ACHN (cell line): ENCODE results near the gene CTDSP2.
"Not testable (repeated sequence)": the region's sequence is repeated elsewhere in the genome, so short reads cannot be mapped to it uniquely, and the experiment has no call there.

Experiments
- DNase-seq: peaks from one replicate; pipeline ENCODE4 v3.0.0-alpha.2; 2015
- in situ Hi-C: cut with HindIII; loops from 2 replicates; pipeline ENCODE4 v1.10.0; 2017; ENCODE audit warnings: low sequenced_read_pairs, low pct_ligation_motif_present, low pct_unique_long_range_greater_than_20kb

CTDSP2 gene

DNA sequence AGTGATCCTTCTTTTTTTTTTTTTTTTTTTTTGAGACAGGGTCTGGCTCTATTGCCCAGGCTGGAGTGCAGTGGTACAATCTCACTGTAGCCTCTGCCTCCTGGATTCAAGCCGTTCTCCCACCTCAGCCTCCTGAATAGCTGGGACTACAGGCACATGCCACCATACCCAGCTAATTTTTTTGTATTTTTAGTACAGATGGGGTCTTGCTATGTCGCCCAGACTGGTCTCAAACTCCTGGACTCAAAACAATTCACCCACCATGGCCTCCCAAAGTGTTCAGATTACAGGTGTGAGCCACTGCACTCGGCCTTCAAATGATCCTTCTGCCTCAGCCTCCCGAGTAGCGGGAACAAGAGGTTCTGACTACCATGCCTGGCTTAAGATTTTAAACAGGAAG, 14.4 kb upstream of the CTDSP2 start:
- DNase-seq, in situ Hi-C loops: not testable (repeated sequence)

DNA sequence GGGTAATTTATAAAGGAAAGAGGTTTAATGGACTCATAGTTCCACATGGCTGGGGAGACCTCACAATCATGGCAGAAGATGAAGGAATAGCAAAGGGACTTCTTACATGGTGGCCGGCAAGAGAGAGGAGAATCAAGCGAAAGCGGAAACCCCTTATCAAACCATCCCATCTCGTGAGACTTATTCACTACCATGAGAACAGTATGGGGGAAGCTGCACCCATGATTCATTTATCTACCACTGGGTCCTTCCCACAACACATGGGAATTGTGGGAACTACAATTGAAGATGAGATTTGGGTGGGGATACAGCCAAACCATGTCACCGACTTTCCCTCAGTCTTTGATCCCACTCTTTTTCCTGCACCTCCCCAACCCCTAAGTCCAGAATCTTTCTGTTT, 12.6 kb upstream of the CTDSP2 start:
- in situ Hi-C loops: no loop called here
- no peak for DNase-seq

DNA sequence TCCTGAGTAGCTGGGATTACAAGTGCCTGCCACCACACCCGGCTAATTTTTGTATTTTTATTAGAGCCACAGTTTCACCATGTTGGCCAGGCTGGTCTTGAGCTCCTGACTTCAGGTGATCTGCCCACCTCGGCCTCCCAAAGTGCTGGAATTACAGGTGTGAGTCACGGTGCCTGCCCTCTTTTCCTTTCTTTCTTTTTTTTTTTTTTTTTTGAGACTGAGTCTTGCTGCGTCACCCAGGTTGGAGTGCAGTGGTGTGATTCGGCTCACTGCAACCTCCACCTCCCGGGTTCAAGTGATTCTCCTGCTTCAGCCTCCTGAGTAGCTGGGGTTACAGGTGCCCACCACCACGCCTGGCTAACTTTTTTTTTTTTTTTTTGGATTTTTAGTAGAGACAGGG, 11.6 kb upstream of the CTDSP2 start:
- DNase-seq, in situ Hi-C loops: not testable (repeated sequence)

DNA sequence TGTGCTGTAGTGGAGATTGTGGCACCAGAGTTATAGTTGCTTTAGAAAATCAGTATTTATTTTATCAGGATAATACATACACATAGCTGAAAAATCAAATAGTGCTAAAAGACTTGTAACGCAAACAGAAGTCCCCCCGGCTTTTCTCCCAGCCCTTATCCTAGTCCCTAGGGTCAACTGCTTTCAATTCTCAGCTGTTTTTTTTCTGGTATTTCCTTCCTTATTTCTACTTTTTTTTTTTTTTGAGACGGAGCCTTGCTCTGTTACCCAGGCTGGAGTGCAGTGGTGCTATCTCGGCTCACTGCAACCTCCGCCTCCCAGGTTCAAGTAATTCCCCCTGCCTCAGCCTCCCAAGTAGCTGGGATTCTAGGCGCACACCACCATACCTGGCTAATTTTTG, 8.4 kb upstream of the CTDSP2 start:
- in situ Hi-C loops: no loop called here

DNA sequence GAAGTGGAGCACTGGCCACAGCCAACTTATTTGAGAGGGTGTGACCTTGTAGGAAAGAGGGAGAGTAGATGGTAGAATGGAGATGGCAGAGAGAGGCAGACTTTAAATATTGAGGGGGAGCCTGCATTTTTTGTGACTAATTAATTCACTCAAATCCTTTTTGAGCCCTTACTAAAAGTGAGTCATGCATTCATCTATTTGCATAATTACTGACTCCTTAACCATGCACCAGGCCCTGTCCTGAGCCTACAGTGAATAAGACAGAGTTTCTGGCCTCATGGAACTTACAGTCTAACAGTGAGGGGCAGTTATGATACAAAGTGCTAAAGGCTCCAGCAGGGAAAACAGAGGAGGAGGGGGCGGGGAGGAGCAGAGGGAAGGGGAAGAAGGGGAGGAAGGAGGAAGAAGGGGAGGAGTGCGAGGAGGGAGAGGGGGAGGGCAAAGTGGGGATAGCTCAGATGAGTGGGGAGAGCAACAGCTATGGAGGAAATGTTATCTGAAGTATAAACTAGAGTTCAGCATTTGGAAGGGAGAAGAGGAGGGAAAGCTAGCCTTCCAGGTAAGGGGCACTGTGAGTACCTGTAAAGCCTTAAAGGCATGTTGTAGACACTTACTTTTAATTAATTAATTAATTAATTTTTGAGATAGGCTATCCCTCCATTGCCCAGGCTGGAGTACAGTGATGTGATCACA, 7.5 kb upstream of the CTDSP2 start:
- DNase-seq: no peak
- in situ Hi-C loops: no loop called here

More for the DNA sequence above, 8.4 kb upstream of the CTDSP2 start:
- DNase-seq: no peak

DNA sequence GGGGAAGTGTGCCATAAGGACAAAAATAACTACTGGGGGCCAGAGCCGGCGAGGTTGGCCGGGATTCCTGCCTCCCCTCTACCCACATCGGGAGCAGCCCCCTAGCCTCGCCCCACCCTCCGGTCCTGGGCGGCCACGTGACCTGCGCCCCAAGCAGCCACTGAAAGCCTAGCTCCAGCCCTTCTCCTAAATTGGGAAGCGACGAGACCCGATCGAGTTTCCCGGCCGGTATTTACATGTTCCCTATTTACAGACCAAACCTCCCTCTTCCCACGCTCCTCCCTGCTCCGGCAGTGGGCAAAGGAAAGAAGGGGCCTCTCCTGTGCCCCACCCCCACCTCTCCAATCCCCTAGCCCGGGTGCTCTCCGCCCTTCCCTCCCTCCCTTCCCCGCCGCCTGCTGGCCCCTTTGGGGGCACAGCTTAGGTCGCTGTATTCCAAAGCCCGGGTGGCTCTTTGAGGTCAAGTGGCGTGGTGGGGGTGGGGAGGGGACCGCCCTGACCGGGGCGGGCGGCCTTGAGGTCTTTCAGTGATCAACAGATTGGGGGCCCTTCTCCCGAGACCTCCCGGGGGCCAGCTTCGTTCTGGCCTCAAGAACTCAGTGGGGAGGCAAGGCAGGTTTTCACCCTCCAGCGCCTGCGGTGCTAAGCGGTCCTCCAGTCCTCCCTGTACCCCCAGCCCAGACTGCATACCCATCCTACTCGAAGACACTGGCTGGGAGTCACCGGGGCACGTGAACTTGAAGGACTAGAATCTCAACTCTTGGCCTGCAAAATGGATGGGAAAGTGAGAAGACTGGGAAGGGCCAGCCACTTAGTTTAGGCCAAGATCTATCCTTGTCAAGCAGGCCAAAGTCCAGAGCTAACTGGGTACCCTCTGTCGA, 6.3 kb upstream of the CTDSP2 start:
- in situ Hi-C loops: no loop called here
- DNase-seq: no peak

DNA sequence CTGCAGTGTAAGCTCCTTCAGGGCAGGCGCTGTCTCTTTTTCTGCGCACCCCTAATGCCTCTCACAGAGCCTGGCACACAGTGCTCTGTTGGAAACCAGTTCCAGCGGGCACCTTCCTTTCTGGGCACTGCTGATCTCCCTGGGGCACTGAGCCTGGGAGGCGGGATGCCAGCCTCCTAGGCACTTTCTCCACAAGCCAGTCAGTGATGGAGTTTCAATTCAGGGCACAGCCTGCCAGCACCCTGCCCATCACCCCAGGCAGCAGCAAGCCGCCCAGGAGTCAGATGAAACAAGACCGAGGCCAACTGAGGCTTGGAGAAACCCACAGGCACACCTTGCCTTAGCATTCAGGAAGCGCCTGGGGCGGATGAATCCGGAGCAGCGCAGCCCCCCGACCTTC, 5.7 kb upstream of the CTDSP2 start:
- no peak for DNase-seq
- in situ Hi-C loops: no loop called here

DNA sequence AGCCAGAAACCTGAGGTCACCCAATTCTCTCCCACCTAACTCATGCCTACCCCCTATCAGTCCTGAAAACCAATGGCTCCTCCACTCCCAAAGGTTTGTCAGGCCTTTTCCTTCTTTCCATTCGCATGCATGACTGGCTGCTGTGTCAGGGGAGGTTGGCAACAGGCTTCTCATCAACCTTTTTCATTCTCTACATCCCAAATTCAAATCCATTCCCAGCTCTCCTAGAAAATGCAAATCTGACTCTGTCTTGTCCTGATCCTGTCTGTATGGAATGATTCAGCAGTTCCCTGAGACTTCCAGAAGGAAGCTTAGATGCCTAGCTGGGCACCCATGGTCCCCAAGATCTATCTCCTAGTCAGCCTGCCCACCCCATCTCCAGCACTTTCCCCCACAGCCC, 5.0 kb upstream of the CTDSP2 start:
- DNase-seq: no peak
- in situ Hi-C loops: no loop called here

DNA sequence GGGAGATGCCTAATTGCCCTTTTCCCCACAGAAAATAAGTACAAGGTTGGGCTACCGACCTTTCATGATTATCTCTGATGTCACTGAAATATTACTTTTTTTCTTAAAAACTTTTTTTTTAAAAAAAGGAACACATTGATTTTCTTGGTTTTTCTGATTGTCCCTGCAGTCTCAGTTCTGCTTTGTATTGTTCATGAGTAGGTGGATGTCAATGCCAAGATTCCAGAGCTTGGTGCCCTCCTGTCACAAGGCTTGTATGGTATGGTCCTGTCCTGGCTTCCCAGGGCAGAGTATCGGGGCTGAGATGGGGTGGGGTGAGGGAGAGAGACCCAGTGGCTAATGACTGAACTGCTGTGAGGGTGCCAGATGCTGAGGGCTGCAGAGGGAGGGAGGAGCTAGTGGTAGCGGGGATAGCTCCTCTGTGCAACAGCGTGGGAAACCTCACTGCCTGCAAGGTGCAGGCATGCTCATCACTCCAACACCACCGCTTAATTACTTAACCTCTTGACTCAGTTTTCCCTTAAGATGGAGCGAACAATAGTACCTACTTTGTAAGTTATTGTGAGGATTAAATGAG, 4.4 kb upstream of the CTDSP2 start:
- in situ Hi-C loops: no loop called here
- DNase-seq: no peak

DNA sequence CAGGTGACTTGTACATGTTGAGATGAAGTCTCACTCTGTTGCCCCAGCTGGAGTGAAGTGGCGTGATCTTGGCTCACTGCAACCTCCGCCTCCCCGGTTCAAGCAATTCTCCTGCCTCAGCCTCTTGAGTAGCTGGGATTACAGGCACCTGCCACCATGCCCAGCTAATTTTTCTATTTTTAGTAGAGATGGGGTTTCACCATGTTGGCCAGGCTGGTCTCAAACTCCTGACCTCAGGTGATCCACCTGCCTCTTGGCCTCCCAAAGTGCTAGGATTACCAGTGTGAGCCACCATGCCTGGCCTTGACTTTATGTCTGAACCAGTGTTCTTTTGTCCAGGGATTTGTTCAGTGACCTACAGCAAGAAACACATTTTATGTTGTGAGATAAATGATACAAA, 2.9 kb upstream of the CTDSP2 start:
- DNase-seq, in situ Hi-C loops: not testable (repeated sequence)

DNA sequence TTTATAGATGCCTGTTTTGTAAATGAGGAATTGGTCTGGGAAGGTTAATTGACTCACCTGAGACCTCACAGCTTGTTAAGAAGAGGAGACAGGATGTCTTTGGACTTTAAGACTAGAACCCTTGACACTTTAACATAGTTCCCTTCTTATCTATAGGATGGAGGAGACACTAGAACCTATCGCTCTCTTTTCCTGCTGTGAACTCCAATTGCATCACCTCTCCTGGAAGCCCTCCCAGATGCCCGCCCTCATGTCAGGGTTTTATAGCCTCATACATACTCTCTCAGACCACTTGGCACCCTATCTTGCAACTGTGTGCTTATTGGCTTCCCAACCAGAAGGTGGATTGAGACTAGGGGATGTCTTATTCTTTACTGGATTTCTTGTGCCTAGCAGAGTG, 2.5 kb upstream of the CTDSP2 start:
- no peak for DNase-seq
- in situ Hi-C loops: no loop called here

DNA sequence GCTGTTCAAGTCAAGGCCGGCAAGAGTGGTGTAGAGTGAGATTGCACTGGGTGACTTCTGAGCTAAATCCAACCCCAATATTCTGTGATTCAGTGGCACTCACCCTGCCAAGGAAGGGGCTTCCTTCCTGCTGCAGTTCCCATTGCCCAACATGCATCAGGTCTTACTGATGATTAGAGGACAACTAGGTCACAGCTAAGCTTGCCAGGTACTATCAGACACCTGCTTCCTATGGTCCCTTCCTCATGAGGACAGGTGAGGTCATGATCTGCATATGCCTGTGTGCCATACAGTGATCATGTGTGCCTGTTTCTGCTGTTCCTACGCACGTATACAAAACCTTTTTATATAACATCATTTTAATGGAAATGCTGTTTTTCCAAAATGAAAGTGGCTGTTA, 1.7 kb upstream of the CTDSP2 start:
- DNase-seq: no peak
- in situ Hi-C loops: no loop called here

DNA sequence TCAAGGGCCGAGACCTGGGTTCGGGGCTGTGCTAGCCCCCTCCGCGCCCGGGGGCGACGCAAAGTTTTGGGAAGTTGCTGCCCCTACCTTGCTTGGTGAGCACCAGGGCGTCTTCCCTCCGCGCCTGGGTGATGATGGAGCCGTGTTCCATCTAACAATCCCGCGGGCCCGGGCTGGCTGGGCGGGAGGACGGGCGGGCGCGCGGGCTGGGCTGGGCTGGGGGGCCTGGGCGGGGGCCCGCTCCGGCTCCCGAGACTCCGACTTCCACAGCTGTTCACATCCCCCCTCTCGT, 298 bp downstream of the CTDSP2 start:
- in situ Hi-C loops: no loop called here
- DNase-seq: no peak

DNA sequence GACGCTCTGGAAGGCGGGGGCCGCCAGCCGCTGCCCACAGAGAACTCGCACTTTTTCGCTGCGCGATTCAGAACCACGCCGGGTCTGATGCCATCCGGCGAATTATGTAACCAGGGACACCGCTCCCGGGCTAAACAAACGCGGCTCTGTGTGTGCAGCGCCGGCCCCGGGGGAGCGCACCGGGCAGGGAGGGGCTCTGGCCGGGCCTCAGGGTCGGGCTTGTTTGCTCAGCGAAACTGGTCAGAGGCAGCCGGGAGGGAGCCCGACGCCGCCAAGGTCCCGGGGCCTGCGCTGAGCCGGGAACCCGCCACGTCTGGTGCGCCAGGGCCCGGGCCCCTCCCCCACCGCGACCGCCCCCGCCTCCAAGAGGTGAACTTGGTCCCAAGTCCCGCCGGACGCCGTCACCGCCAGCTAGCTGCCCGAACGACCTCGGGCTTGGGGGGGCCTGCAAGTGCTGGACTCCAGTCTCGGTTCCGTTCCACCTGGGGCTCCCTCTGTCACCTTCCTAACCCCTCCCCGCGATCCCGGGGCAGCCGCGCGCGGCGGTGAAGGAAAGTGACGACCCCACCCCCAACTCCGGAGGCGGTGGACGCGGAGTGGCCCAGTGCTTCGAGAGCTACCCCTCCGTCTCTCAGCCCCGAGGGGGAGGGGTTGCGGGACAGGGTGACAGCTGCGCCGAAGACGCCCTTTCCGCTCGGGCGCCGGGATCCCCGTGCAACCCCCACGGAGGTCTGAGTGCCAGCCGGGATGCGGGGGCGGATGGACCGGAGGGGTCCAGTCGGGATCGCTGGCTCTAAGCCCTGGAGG, 848 bp downstream of the CTDSP2 start:
- in situ Hi-C loops: no loop called here
- DNase-seq: peak; percentile 56

DNA sequence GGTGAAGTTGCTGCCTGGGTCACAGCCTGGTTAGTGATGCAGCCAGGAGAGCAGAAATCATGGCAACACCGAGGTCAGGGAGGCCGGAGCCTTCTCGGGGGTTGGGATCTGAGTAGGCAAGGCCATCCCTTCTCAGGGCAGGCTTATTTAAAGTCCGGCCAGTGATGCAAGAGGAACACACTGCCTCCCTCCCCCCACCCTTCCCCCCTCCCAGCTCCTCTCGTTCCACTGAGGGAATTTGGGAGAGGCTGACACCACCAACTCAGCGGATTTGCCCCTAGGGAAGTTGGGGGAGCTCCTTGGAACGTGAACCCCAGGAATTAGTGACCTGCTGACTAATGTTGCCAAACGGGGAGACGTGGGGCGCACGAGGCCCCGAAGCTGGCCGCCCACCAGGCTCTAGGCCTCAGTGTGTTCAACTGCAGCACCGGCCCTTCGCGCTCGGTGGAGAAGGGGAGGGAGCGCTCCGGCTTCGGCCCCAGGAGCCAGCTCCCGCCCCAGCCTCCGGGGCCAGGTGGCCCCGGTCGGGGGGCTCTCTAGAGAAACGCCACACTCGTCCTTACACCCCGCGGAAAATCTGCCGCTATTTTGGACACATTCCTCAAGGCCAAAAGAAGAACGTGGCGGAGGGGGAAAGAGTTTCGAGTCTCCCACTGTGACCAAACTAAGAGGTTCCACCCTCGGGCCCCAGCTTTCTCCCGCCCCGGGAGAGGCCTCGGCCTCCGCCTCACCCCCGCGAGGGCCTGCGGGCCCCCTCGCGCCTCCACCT, 1.6 kb downstream of the CTDSP2 start:
- in situ Hi-C loops: no loop called here
- peak; percentile 93 for DNase-seq

DNA sequence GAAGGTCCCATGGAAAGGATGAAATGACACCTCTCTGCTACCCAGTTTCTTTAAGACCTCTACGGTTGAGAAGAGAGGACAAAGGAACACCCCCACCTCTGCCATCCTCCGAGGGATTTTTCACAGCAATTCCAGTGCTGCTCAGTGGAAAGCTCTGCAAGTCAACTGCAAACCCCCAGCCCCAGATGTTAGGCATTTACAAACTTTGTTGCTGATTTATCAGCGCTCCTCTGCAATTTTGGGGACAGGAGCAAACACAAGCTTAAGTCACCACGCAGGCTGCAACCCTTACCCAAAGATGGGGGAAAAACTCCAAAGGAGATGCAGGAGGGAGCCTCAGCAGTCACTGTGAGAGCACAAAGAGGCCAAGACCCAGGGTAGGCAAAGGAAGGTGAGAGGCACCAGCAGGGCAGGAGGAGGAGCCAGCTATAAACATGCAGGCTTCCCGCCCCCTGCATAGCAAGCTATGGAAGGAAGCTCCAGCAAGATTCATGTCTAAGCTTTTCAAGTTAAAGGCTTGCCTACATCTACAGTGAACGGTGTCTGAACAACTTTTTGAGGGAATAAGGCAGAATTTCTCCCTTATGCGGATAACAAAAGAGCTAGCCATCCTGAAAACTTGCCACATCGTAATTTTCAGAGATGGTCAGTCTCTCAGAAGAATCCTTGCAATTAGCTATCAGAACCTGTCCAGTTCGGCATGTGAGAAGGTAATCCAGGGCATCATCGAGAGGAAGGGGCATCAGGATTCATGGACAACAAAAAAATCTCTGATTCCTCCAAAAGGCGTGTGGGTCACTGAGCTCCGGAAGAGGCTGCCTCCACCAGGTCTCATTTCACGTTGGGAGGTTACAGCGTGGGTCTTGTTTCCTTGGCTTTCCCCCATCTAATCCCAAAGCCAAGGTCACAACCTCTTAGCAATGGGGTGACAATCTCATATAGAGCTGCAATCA, 3.9 kb downstream of the CTDSP2 start:
- no peak for DNase-seq
- in situ Hi-C loops: no loop called here

DNA sequence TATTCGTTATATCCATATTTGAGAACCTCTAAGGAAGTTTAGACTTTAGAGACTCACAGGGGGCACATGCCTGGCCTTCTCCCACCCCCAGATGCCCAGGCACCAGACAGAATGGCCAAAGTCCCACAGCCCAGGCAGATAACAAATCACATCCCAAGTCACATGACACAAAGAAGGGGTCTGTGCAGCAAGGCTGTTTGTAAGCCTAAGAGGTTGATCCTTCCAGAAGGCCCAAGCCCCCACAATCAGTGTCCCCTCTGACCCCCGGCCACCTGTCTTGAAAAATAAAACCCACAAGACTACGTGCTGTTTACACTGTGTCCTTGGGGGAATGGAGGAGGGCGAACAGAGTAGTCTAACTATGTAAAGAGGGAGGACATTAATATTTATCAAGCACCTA, 5.1 kb downstream of the CTDSP2 start:
- DNase-seq: no peak
- in situ Hi-C loops: no loop called here
